Muscle layer of colon (tissue), 2 donors: Measurements from ENCODE around the gene HORMAD1.
"Not testable (repeated sequence)": the region's sequence is repeated elsewhere in the genome, so short reads cannot be mapped to it uniquely, and the experiment has no call there.

Experiments
- H3K27ac ChIP-seq: one replicate; pipeline ENCODE4 v1.7.0; 2013; ENCODE audit warnings: low read depth, mild to moderate bottlenecking, low read length, moderate library complexity
- H3K27me3 ChIP-seq, 2 donors: one replicate each; pipeline ENCODE4 v1.7.0; 2013; ENCODE audit warnings: low read length in 2 of 2, mild to moderate bottlenecking in 2 of 2; ENCODE audit not compliant: insufficient read depth in 2 of 2, control insufficient read depth in 1 of 2
- H3K36me3 ChIP-seq: one replicate; pipeline ENCODE4 v1.7.0; 2013; ENCODE audit warnings: mild to moderate bottlenecking, low read length; ENCODE audit not compliant: insufficient read depth
- H3K4me1 ChIP-seq: one replicate; pipeline ENCODE4 v1.7.0; 2013; ENCODE audit warnings: mild to moderate bottlenecking, low read length; ENCODE audit not compliant: insufficient read depth
- H3K4me3 ChIP-seq, 2 donors: one replicate each; pipeline ENCODE4 v1.7.0; 2013; ENCODE audit warnings: low read length in 2 of 2, low read depth in 1 of 2, mild to moderate bottlenecking in 1 of 2, moderate library complexity in 1 of 2
- H3K9ac ChIP-seq: one replicate; pipeline ENCODE4 v1.7.0; 2013; ENCODE audit warnings: low read length
- H3K9me3 ChIP-seq: one replicate; pipeline ENCODE4 v1.7.0; 2013; ENCODE audit warnings: mild to moderate bottlenecking, low read length
- donor health status: abdominal sarcoma.
- donor health status: Adenocarcinoma of cecum.

The HORMAD1 gene

GRCh38 chr1:150749720-150750311 lies 29.1 kb upstream of the HORMAD1 start:
- Histone ChIP-seq H3K36me3 (no peaks in the 10 kb centered on the region), H3K9ac (no peak overlapping the region), H3K27ac (no peak overlapping the region), H3K4me1 (no peaks in the 10 kb centered on the region), H3K9me3 (no peaks in the 10 kb centered on the region), H3K27me3 (no peaks in the 10 kb centered on the region), H3K4me3 (no peak overlapping the region)

GRCh38 chr1:150748878-150749719 lies 28.4 kb upstream of the HORMAD1 start:
- Histone ChIP-seq H3K4me3 (no peak overlapping the region), H3K27me3 (no peaks in the 10 kb centered on the region), H3K9ac (no peak overlapping the region), H3K27ac (no peak overlapping the region), H3K9me3 (no peaks in the 10 kb centered on the region), H3K36me3 (no peaks in the 10 kb centered on the region), H3K4me1 (no peaks in the 10 kb centered on the region)

GRCh38 chr1:150730130-150730721 lies 9.5 kb upstream of the HORMAD1 start:
- no peak overlapping the region for H3K27ac ChIP-seq
- no peaks in the 10 kb centered on the region for H3K27me3 ChIP-seq
- no peaks in the 10 kb centered on the region for H3K36me3 ChIP-seq
- no peaks in the 10 kb centered on the region for H3K4me1 ChIP-seq
- no peak overlapping the region for H3K9ac ChIP-seq
- no peaks in the 10 kb centered on the region for H3K9me3 ChIP-seq
- H3K4me3 ChIP-seq, result no peak overlapping the region

- no peaks in the 10 kb centered on the region for H3K36me3 ChIP-seq
- no peaks in the 10 kb centered on the region for H3K4me1 ChIP-seq
- no peaks in the 10 kb centered on the region for H3K27me3 ChIP-seq
- H3K9me3 ChIP-seq, result no peaks in the 10 kb centered on the region
- H3K4me3 ChIP-seq, result no peak overlapping the region
- no peak overlapping the region for H3K27ac ChIP-seq
- H3K9ac ChIP-seq, result no peak overlapping the region
These were observed 3.6 kb upstream of the HORMAD1 start for GRCh38 chr1:150724336-150724735.

GRCh38 chr1:150720098-150720497 lies 597 bp downstream of the HORMAD1 start:
- no peaks in the 10 kb centered on the region for H3K36me3 ChIP-seq
- H3K4me1 ChIP-seq, result no peaks in the 10 kb centered on the region
- no peak overlapping the region for H3K4me3 ChIP-seq
- H3K9ac ChIP-seq, result no peak overlapping the region
- no peak overlapping the region for H3K27ac ChIP-seq
- H3K27me3 ChIP-seq, result no peaks in the 10 kb centered on the region
- no peaks in the 10 kb centered on the region for H3K9me3 ChIP-seq

- Histone ChIP-seq H3K36me3 (no peaks in the 10 kb centered on the region), H3K4me3 (no peak overlapping the region), H3K9me3 (no peaks in the 10 kb centered on the region), H3K9ac (no peak overlapping the region), H3K27ac (no peak overlapping the region), H3K27me3 (no peaks in the 10 kb centered on the region), H3K4me1 (no peaks in the 10 kb centered on the region)
These were observed 2.3 kb downstream of the HORMAD1 start for GRCh38 chr1:150718225-150718891.

GRCh38 chr1:150709031-150709430 lies 11.7 kb downstream of the HORMAD1 start:
- H3K27ac ChIP-seq, H3K4me1 ChIP-seq, H3K36me3 ChIP-seq, H3K9me3 ChIP-seq, H3K27me3 ChIP-seq, H3K4me3 ChIP-seq, H3K9ac ChIP-seq: not testable (repeated sequence)

GRCh38 chr1:150708595-150708994 lies 12.1 kb downstream of the HORMAD1 start:
- Histone ChIP-seq H3K27me3 (no peaks in the 10 kb centered on the region), H3K4me3 (no peak overlapping the region), H3K4me1 (no peaks in the 10 kb centered on the region), H3K9me3 (no peaks in the 10 kb centered on the region), H3K27ac (no peak overlapping the region), H3K9ac (no peak overlapping the region), H3K36me3 (no peaks in the 10 kb centered on the region)

GRCh38 chr1:150706091-150706490 lies 14.6 kb downstream of the HORMAD1 start:
- Histone ChIP-seq H3K4me1 (no peaks in the 10 kb centered on the region), H3K27me3 (no peaks in the 10 kb centered on the region), H3K9me3 (no peaks in the 10 kb centered on the region), H3K36me3 (no peaks in the 10 kb centered on the region), H3K4me3 (no peak overlapping the region), H3K27ac (no peak overlapping the region), H3K9ac (no peak overlapping the region)

GRCh38 chr1:150703427-150703826 lies 17.3 kb downstream of the HORMAD1 start:
- Histone ChIP-seq H3K4me3 (no peak overlapping the region), H3K27ac (no peak overlapping the region), H3K4me1 (no peaks in the 10 kb centered on the region), H3K36me3 (no peaks in the 10 kb centered on the region), H3K9ac (no peak overlapping the region), H3K27me3 (no peaks in the 10 kb centered on the region), H3K9me3 (no peaks in the 10 kb centered on the region)
